Measurements from ENCODE around the gene ZNF813. TPM values are rescaled to one million over a fixed set of nuclear protein-coding genes. Genes with fewer than 3 reads are reported as not detected.
"Not testable (repeated sequence)": the region's sequence is repeated elsewhere in the genome, so short reads cannot be mapped to it uniquely, and the experiment has no call there.

Gene ZNF813
- total RNA-seq = 2.2 to 2.6 TPM (median 2.4 TPM) in 3 replicates
- long read RNA-seq, full-length matches to known transcripts = 3 of 3 reads
- long read RNA-seq, partial matches to known transcripts = 0 of 3 reads
- long read RNA-seq, other reads (novel, unspliced or antisense) = 0 of 3 reads

- peak; percentile 95 for DNase-seq (ENCODE audit: low spot score)
- no peak for TF ChIP-seq CTCF (IDR thresholded peaks at IDR 0.05)
These were observed at the start of gene ZNF813 for GRCh38 chr19:53467485-53468262. Gene ZNF813 (plus strand): TSS chr19:53467733. CDS start chr19:53483823, 16,090 bp downstream.

DNA sequence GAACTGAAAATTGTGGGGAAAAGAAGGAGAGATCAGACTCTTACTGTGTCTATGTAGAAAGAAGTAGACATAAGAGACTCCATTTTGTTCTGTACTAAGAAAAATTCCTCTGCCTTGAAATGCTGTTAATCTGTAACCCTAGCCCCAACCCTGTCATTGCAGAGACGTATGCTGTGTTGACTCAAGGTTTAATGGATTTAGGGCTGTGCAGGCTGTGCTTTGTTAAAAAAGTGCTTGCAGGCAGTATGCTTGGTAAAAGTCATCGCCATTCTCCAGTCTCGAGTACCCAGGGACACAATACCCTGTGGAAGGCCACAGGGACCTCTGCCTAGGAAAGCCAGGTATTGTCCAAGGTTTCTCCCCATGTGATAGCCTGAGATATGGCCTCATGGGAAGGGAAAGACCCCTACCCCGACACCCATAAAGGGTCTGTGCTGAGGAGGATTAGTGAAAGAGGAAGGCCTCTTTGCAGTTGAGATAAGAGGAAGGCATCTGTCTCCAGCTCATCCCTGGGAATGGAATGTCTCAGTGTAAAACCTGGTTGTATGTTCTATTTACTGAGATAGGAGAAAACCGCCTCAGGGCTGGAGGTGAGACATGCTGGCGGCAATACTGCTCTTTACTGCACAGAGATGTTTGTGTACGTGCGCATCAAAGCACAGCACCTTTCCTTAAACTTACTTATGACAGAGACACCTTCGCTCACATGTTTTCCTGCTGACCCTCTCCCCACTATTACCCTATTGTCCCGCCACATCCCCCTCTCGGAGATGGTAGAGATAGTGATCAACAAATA lies 46.8 kb upstream of the ZNF813 start:
- not testable (repeated sequence) for H3K36me3 Mint-ChIP-seq (ENCODE audit: low read depth); DNase-seq (ENCODE audit: low spot score); H3K4me1 Mint-ChIP-seq (ENCODE audit: low read depth); H3K4me3 Mint-ChIP-seq (ENCODE audit: unreplicated experiment); H3K27me3 Mint-ChIP-seq (ENCODE audit: low read depth); H3K27ac Mint-ChIP-seq (ENCODE audit: unreplicated experiment)
- peaks cover 23% of the 10 kb centered on the region for H3K9me3 Mint-ChIP-seq (ENCODE audit: low read depth)

More at GRCh38 chr19:53467485-53468262, at the start of gene ZNF813:
- Mint-ChIP-seq H3K27ac (ENCODE audit: unreplicated experiment) (peak within 1 kb of the TSS; percentile 89), H3K27me3 (ENCODE audit: low read depth) (no peaks in the 10 kb centered on the region), H3K4me3 (ENCODE audit: unreplicated experiment) (peak within 1 kb of the TSS; percentile 93), H3K9me3 (ENCODE audit: low read depth) (peaks cover 13% of the 10 kb centered on the region), H3K36me3 (ENCODE audit: low read depth) (peaks cover 9% of the 10 kb centered on the region), H3K4me1 (ENCODE audit: low read depth) (peaks cover 15% of the 10 kb centered on the region)

GRCh38 chr19:53422551-53422950 lies 45.0 kb upstream of the ZNF813 start:
- H3K9me3 Mint-ChIP-seq (ENCODE audit: low read depth) = peaks cover 13% of the 10 kb centered on the region
- no peaks in the 10 kb centered on the region for H3K4me1 Mint-ChIP-seq (ENCODE audit: low read depth)
- DNase-seq (ENCODE audit: low spot score) = no peak
- H3K4me3 Mint-ChIP-seq (ENCODE audit: unreplicated experiment) = no peak overlapping the region
- H3K27me3 Mint-ChIP-seq (ENCODE audit: low read depth) = no peaks in the 10 kb centered on the region
- no peaks in the 10 kb centered on the region for H3K36me3 Mint-ChIP-seq (ENCODE audit: low read depth)
- TF ChIP-seq CTCF (IDR thresholded peaks at IDR 0.05) = no peak
- no peak overlapping the region for H3K27ac Mint-ChIP-seq (ENCODE audit: unreplicated experiment)

DNA sequence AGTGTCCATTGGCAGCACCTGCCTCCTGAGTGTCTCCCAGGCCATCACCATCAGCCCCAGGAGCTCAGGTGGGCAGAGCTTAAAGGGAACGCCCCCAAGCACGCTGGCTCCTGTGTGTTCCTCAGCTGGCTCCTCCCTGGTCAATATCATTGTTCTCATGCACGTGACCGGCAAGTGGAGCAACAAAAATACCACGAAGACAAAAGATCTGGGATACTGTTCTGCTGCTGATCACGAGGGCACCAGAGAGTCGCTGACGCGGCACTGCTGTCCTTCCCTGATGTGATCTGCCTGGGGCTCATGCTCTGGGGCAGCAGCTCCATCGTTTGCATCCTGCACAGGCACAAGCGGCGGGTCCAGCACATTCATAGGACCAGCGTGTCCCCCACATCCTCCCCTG lies 44.5 kb upstream of the ZNF813 start:
- not testable (repeated sequence) for H3K4me3 Mint-ChIP-seq (ENCODE audit: unreplicated experiment); H3K36me3 Mint-ChIP-seq (ENCODE audit: low read depth); DNase-seq (ENCODE audit: low spot score); H3K27me3 Mint-ChIP-seq (ENCODE audit: low read depth); H3K4me1 Mint-ChIP-seq (ENCODE audit: low read depth); H3K27ac Mint-ChIP-seq (ENCODE audit: unreplicated experiment)
- H3K9me3 Mint-ChIP-seq (ENCODE audit: low read depth) = peaks cover 11% of the 10 kb centered on the region

DNA sequence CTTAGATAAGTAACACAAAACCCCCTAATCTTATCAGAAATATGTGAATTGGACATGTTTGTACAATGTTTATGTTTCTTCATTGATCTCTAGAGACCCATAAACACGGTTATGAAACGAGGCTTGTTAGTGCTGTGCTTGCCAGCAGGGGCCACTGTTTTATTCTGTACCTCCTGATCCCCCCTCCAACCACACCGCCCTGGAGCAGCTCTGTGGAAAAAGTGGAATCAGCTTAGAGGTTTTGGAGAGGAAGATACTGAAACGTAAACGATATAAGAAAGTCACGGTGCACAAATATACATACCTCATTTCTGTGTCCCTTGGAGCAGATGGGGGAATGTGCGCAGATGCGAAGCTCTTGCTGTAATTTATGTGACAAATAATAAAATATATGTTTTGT lies 43.9 kb upstream of the ZNF813 start:
- H3K36me3 Mint-ChIP-seq (ENCODE audit: low read depth); DNase-seq (ENCODE audit: low spot score); H3K4me3 Mint-ChIP-seq (ENCODE audit: unreplicated experiment); H3K4me1 Mint-ChIP-seq (ENCODE audit: low read depth); H3K27me3 Mint-ChIP-seq (ENCODE audit: low read depth); H3K27ac Mint-ChIP-seq (ENCODE audit: unreplicated experiment): not testable (repeated sequence)
- peaks cover 11% of the 10 kb centered on the region for H3K9me3 Mint-ChIP-seq (ENCODE audit: low read depth)

- TF ChIP-seq CTCF (IDR thresholded peaks at IDR 0.05) = peak; percentile 79
- peaks cover 3% of the 10 kb centered on the region for H3K9me3 Mint-ChIP-seq (ENCODE audit: low read depth)
- no peaks in the 10 kb centered on the region for H3K27me3 Mint-ChIP-seq (ENCODE audit: low read depth)
- H3K36me3 Mint-ChIP-seq (ENCODE audit: low read depth) = peaks cover 3% of the 10 kb centered on the region
- H3K27ac Mint-ChIP-seq (ENCODE audit: unreplicated experiment) = no peak overlapping the region
- DNase-seq (ENCODE audit: low spot score) = no peak
- H3K4me3 Mint-ChIP-seq (ENCODE audit: unreplicated experiment) = no peak overlapping the region
- no peaks in the 10 kb centered on the region for H3K4me1 Mint-ChIP-seq (ENCODE audit: low read depth)
These were observed 42.5 kb upstream of the ZNF813 start for GRCh38 chr19:53424968-53425597.
